Stimulated activated CD4-positive, alpha-beta T cell treated with anti-CD3 and anti-CD28 coated beads, Interleukin-15, amount 100 ng/mL, for 1 hour (primary cell): ENCODE measurements around the gene GPR3.
"Not testable (repeated sequence)": the region's sequence is repeated elsewhere in the genome, so short reads cannot be mapped to it uniquely, and the experiment has no call there.

Experiments used
- DNase-seq, 2 donors: peaks; one replicate each; pipeline ENCODE4 v3.0.0-alpha.2; 2020; ENCODE audit warnings: low read depth in 1 of 2, low spot score in 1 of 2

The GPR3 gene

GRCh38 chr1:27398405-27399149, 6.2 kb downstream of the GPR3 start:
- no peak for DNase-seq

GRCh38 chr1:27399251-27400025, 7.0 kb downstream of the GPR3 start:
- DNase-seq, result no peak

- DNase-seq, result no peak
Observed at GRCh38 chr1:27400082-27400962, 7.9 kb downstream of the GPR3 start.

GRCh38 chr1:27400963-27401341, 8.5 kb downstream of the GPR3 start:
- no peak for DNase-seq

GRCh38 chr1:27402349-27402754, 9.9 kb downstream of the GPR3 start:
- DNase-seq, result no peak

GRCh38 chr1:27403065-27403726, 10.8 kb downstream of the GPR3 start:
- DNase-seq, result no peak

- DNase-seq, result no peak
Observed at GRCh38 chr1:27403931-27404330, 11.5 kb downstream of the GPR3 start.

- DNase-seq, result no peak
Observed at GRCh38 chr1:27405074-27405473, 12.7 kb downstream of the GPR3 start.

- DNase-seq, result not testable (repeated sequence)
Observed at GRCh38 chr1:27405598-27406361, 13.4 kb downstream of the GPR3 start.

- no peak for DNase-seq
Observed at GRCh38 chr1:27406362-27406680, 13.9 kb downstream of the GPR3 start.

GRCh38 chr1:27406791-27407190, 14.4 kb downstream of the GPR3 start:
- not testable (repeated sequence) for DNase-seq

GRCh38 chr1:27408151-27408550, 15.7 kb downstream of the GPR3 start:
- DNase-seq, result no peak

GRCh38 chr1:27409669-27410068, 17.2 kb downstream of the GPR3 start:
- DNase-seq, result no peak

- DNase-seq, result no peak
Observed at GRCh38 chr1:27410709-27411108, 18.3 kb downstream of the GPR3 start.

- DNase-seq, result no peak
Observed at GRCh38 chr1:27412502-27412901, 20.1 kb downstream of the GPR3 start.

- no peak for DNase-seq
Observed at GRCh38 chr1:27413004-27413403, 20.6 kb downstream of the GPR3 start.

- DNase-seq, result no peak
Observed at GRCh38 chr1:27414091-27414490, 21.7 kb downstream of the GPR3 start.

- no peak for DNase-seq
Observed at GRCh38 chr1:27416387-27417111, 24.1 kb downstream of the GPR3 start.

- no peak for DNase-seq
Observed at GRCh38 chr1:27417713-27418112, 25.3 kb downstream of the GPR3 start.
